NT2/D1 (cell line): ENCODE data around the gene SLC9A9.

ENCODE experiments used
- DNase-seq: peaks from one replicate; pipeline ENCODE4 v3.0.0-alpha.2; 2011; ENCODE audit warnings: low read depth, low spot score
- H3K27me3 ChIP-seq: 2 replicates; pipeline ENCODE4 v1.6.0; 2011; ENCODE audit warnings: mild to moderate bottlenecking; ENCODE audit not compliant: insufficient read length, insufficient read depth
- H3K36me3 ChIP-seq: 2 replicates; pipeline ENCODE4 v1.6.1; 2011; ENCODE audit warnings: mild to moderate bottlenecking, low read length, mixed read lengths; ENCODE audit not compliant: insufficient read depth, insufficient read length
- H3K4me1 ChIP-seq: 2 replicates; pipeline ENCODE4 v1.5.1; 2011; ENCODE audit not compliant: insufficient read depth, insufficient read length
- H3K4me3 ChIP-seq: 2 replicates; pipeline ENCODE4 v1.5.1; 2011; ENCODE audit warnings: low read depth; ENCODE audit not compliant: insufficient read length
- H3K9ac ChIP-seq: 2 replicates; pipeline ENCODE4 v1.6.0; 2011; ENCODE audit warnings: low read depth; ENCODE audit not compliant: insufficient read length
- H3K9me3 ChIP-seq: 2 replicates; pipeline ENCODE4 v1.5.1; 2011; ENCODE audit warnings: mild to moderate bottlenecking, low read length; ENCODE audit not compliant: insufficient read depth
- SUZ12 ChIP-seq: IDR thresholded peaks from 2 replicates; pipeline ENCODE4 v1.6.1; 2011; ENCODE audit not compliant: insufficient read length, insufficient read depth; ENCODE audit errors: extremely low read depth
- YY1 ChIP-seq: IDR thresholded peaks from 2 replicates; pipeline ENCODE4 v1.6.1; 2011; ENCODE audit not compliant: insufficient read length, insufficient read depth
- ZNF274 ChIP-seq: IDR thresholded peaks from 2 replicates; pipeline ENCODE4 v1.6.1; 2011; ENCODE audit warnings: mild to moderate bottlenecking, low read depth, low read length

Gene SLC9A9

GRCh38 chr3:143333367-143333766 lies 514.9 kb downstream of the SLC9A9 start:
- Histone ChIP-seq H3K4me1 (peaks cover 5% of the 10 kb centered on the region), H3K9ac (no peak overlapping the region), H3K36me3 (no peaks in the 10 kb centered on the region), H3K27me3 (no peaks in the 10 kb centered on the region), H3K9me3 (no peaks in the 10 kb centered on the region), H3K4me3 (no peak overlapping the region)
- TF ChIP-seq SUZ12 (no peak), ZNF274 (no peak), YY1 (no peak)
- no peak for DNase-seq

DNA sequence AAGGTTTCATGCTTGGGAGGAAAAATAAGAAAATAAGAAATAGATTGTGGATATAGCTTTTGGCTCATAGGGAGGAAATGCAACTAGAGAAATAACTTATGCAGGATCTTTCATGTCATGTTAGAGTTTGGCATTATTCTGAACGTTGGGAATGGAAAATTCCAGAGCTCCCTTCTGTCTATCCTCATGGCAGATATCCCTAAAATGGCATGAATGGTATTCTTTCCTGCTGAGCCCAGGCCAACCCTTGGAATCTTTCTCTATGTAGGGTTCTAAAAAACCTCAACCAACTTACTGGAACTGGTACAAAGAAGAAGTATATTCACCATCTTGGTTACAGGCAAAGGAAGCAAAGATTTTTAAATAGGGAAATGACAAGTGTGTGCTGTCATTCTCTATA lies 516.2 kb downstream of the SLC9A9 start:
- TF ChIP-seq YY1 (no peak), SUZ12 (no peak), ZNF274 (no peak)
- H3K4me1 ChIP-seq = peaks cover 5% of the 10 kb centered on the region
- no peaks in the 10 kb centered on the region for H3K9me3 ChIP-seq
- no peak for DNase-seq
- H3K36me3 ChIP-seq = no peaks in the 10 kb centered on the region
- no peaks in the 10 kb centered on the region for H3K27me3 ChIP-seq
- no peak overlapping the region for H3K4me3 ChIP-seq
- H3K9ac ChIP-seq = no peak overlapping the region

- Histone ChIP-seq H3K9ac (no peak overlapping the region), H3K9me3 (no peaks in the 10 kb centered on the region), H3K27me3 (no peaks in the 10 kb centered on the region), H3K4me3 (no peak overlapping the region), H3K4me1 (peaks cover 5% of the 10 kb centered on the region), H3K36me3 (no peaks in the 10 kb centered on the region)
- DNase-seq = no peak
- TF ChIP-seq YY1 = no peak
- TF ChIP-seq ZNF274 = no peak
- TF ChIP-seq SUZ12 = no peak
Measured at GRCh38 chr3:143331350-143331749, 516.9 kb downstream of the SLC9A9 start.

- peaks cover 5% of the 10 kb centered on the region for H3K4me1 ChIP-seq
- H3K4me3 ChIP-seq = no peak overlapping the region
- H3K36me3 ChIP-seq = no peaks in the 10 kb centered on the region
- TF ChIP-seq YY1 = no peak
- no peak for TF ChIP-seq SUZ12
- TF ChIP-seq ZNF274 = no peak
- no peak for DNase-seq
- H3K27me3 ChIP-seq = no peaks in the 10 kb centered on the region
- no peaks in the 10 kb centered on the region for H3K9me3 ChIP-seq
- no peak overlapping the region for H3K9ac ChIP-seq
Measured at GRCh38 chr3:143330296-143330868, 517.9 kb downstream of the SLC9A9 start.

DNA sequence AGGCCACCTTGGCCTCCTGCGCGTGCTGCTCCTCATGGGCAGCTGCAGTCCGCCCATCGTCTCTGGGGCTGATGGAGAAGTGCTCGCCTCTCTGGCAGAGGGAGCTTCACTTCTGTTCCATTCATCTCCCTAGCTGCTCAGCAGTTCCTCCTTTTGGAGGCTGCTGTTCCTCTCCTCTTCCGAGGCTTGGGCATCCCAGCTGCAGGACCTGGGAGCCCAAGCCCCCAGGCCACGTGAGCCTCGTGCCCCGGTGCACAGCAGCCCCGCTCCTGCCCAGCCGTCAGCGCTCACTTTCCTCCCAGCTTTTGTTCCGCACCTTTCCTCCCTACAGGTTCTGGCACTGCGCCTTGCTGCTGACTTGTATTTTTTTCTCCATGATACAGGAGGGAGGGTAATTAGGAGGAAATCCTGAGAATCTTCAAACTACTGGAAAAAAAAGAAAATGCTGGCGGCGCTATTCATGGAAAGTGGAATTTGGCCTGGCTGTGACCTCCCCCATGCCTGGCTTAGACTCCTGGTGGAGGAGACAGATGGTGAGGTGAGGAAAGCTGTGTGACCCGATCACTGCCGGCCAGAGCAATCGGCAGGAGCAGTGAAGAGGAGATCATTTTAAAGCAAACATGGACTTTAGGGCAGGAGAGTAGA lies 518.6 kb downstream of the SLC9A9 start:
- peaks cover 5% of the 10 kb centered on the region for H3K4me1 ChIP-seq
- DNase-seq = no peak
- H3K9me3 ChIP-seq = no peaks in the 10 kb centered on the region
- H3K4me3 ChIP-seq = no peak overlapping the region
- H3K36me3 ChIP-seq = no peaks in the 10 kb centered on the region
- TF ChIP-seq YY1 (no peak), ZNF274 (no peak), SUZ12 (no peak)
- H3K27me3 ChIP-seq = no peaks in the 10 kb centered on the region
- H3K9ac ChIP-seq = no peak overlapping the region

- DNase-seq = no peak
- TF ChIP-seq SUZ12 (no peak), ZNF274 (no peak), YY1 (no peak)
Measured at GRCh38 chr3:143328451-143328850, 519.8 kb downstream of the SLC9A9 start.

GRCh38 chr3:143326983-143327778 lies 521.1 kb downstream of the SLC9A9 start:
- DNase-seq = no peak
- H3K4me1 ChIP-seq = peaks cover 5% of the 10 kb centered on the region
- no peaks in the 10 kb centered on the region for H3K27me3 ChIP-seq
- no peak overlapping the region for H3K4me3 ChIP-seq
- TF ChIP-seq ZNF274 (no peak), YY1 (no peak), SUZ12 (no peak)
- no peaks in the 10 kb centered on the region for H3K9me3 ChIP-seq
- no peaks in the 10 kb centered on the region for H3K36me3 ChIP-seq
- no peak overlapping the region for H3K9ac ChIP-seq

More at GRCh38 chr3:143328451-143328850, 519.8 kb downstream of the SLC9A9 start:
- Histone ChIP-seq H3K9ac (no peak overlapping the region), H3K9me3 (no peaks in the 10 kb centered on the region), H3K4me3 (no peak overlapping the region), H3K27me3 (no peaks in the 10 kb centered on the region), H3K4me1 (peaks cover 5% of the 10 kb centered on the region), H3K36me3 (no peaks in the 10 kb centered on the region)
